Measurements from ENCODE around the gene MSI2. TPM values are rescaled to one million over a fixed set of nuclear protein-coding genes. Genes with fewer than 3 reads are reported as not detected.

Gene MSI2
- total RNA-seq, 1 donor from 2014 or later: 67.9 TPM

- Histone ChIP-seq H3K27me3 (ENCODE audit: insufficient read depth, low read length) (no peaks in the 10 kb centered on the region), H4K20me1 (ENCODE audit: insufficient read depth, low read length) (no peaks in the 10 kb centered on the region), H3K9me3 (ENCODE audit: insufficient read depth, low read depth, low read length) (no peaks in the 10 kb centered on the region), H3K9ac (ENCODE audit: low read length) (no peak overlapping the region), H3K79me2 (ENCODE audit: insufficient read depth, low read length) (no peaks in the 10 kb centered on the region), H3K4me3 (ENCODE audit: insufficient read depth, low read depth, low read length) (no peak overlapping the region), H3K36me3 (ENCODE audit: insufficient read depth, low read length) (no peaks in the 10 kb centered on the region), H3K27ac (ENCODE audit: low read depth, low read length) (no peak overlapping the region), H2AFZ (ENCODE audit: low read depth, low read length) (no peak overlapping the region), H3K4me1 (ENCODE audit: insufficient read depth, low read length) (no peaks in the 10 kb centered on the region), H3K4me2 (ENCODE audit: low read length) (no peak overlapping the region)
- Mint-ChIP-seq H3K36me3 (ENCODE audit: low read depth, unreplicated experiment) (no peaks in the 10 kb centered on the region), H3K4me3 (ENCODE audit: unreplicated experiment) (no peak overlapping the region), H3K4me1 (ENCODE audit: low read depth, unreplicated experiment) (peaks cover 2% of the 10 kb centered on the region), H3K9me3 (ENCODE audit: unreplicated experiment) (peaks cover 3% of the 10 kb centered on the region), H3K27me3 (ENCODE audit: low read depth, unreplicated experiment) (no peaks in the 10 kb centered on the region), H3K27ac (ENCODE audit: unreplicated experiment) (no peak overlapping the region)
- FAIRE-seq (no peak), DNase-seq (ENCODE audit: low read depth) (no peak)
- TF ChIP-seq CTCF (IDR thresholded peaks at IDR 0.05; ENCODE audit: insufficient read depth, low read depth, low read length) (no peak), EZH2 (IDR thresholded peaks at IDR 0.05; ENCODE audit: insufficient read depth, low read length) (no peak)
Observed at GRCh38 chr17:57689254-57689653, 432.9 kb downstream of the MSI2 start.

DNA sequence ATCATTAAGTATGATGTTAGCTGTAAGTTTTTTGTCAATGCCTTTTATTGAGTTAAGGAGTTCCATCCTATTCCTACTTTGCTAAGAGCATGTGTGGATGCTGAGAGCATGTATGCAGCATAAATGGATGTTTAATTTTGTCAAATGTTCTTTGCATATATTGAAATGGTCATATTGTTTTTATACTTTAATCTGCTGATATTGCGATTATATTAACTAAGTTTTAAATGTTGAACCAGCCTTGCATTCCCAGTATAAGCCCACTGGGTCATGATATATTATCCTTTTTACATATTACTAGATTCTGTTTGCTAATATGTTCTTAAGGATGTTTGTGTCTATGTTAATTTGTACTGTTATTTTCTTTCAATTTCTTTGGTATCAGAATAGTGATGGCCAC is 435.6 kb downstream of the MSI2 start:
- DNase-seq (ENCODE audit: low read depth): no peak
- Mint-ChIP-seq H3K4me1 (ENCODE audit: low read depth, unreplicated experiment) (no peaks in the 10 kb centered on the region), H3K9me3 (ENCODE audit: unreplicated experiment) (peaks cover 9% of the 10 kb centered on the region), H3K27me3 (ENCODE audit: low read depth, unreplicated experiment) (no peaks in the 10 kb centered on the region), H3K36me3 (ENCODE audit: low read depth, unreplicated experiment) (no peaks in the 10 kb centered on the region), H3K27ac (ENCODE audit: unreplicated experiment) (no peak overlapping the region), H3K4me3 (ENCODE audit: unreplicated experiment) (no peak overlapping the region)
- no peak overlapping the region for H2AFZ ChIP-seq (ENCODE audit: low read depth, low read length)
- H3K9ac ChIP-seq (ENCODE audit: low read length): no peak overlapping the region
- no peak for FAIRE-seq
- no peaks in the 10 kb centered on the region for H3K9me3 ChIP-seq (ENCODE audit: insufficient read depth, low read depth, low read length)
- H3K27ac ChIP-seq (ENCODE audit: low read depth, low read length): no peak overlapping the region
- no peaks in the 10 kb centered on the region for H3K27me3 ChIP-seq (ENCODE audit: insufficient read depth, low read length)
- no peak for TF ChIP-seq EZH2 (IDR thresholded peaks at IDR 0.05; ENCODE audit: insufficient read depth, low read length)
- no peaks in the 10 kb centered on the region for H4K20me1 ChIP-seq (ENCODE audit: insufficient read depth, low read length)
- H3K4me1 ChIP-seq (ENCODE audit: insufficient read depth, low read length): no peaks in the 10 kb centered on the region
- no peak overlapping the region for H3K4me2 ChIP-seq (ENCODE audit: low read length)
- no peak overlapping the region for H3K4me3 ChIP-seq (ENCODE audit: insufficient read depth, low read depth, low read length)
- no peaks in the 10 kb centered on the region for H3K36me3 ChIP-seq (ENCODE audit: insufficient read depth, low read length)
- H3K79me2 ChIP-seq (ENCODE audit: insufficient read depth, low read length): no peaks in the 10 kb centered on the region

GRCh38 chr17:57692770-57693169 is 436.4 kb downstream of the MSI2 start:
- Histone ChIP-seq H3K36me3 (ENCODE audit: insufficient read depth, low read length) (no peaks in the 10 kb centered on the region), H3K4me3 (ENCODE audit: insufficient read depth, low read depth, low read length) (no peak overlapping the region), H3K27me3 (ENCODE audit: insufficient read depth, low read length) (no peaks in the 10 kb centered on the region), H2AFZ (ENCODE audit: low read depth, low read length) (no peak overlapping the region), H4K20me1 (ENCODE audit: insufficient read depth, low read length) (no peaks in the 10 kb centered on the region), H3K79me2 (ENCODE audit: insufficient read depth, low read length) (no peaks in the 10 kb centered on the region), H3K9me3 (ENCODE audit: insufficient read depth, low read depth, low read length) (no peaks in the 10 kb centered on the region), H3K4me1 (ENCODE audit: insufficient read depth, low read length) (no peaks in the 10 kb centered on the region), H3K9ac (ENCODE audit: low read length) (no peak overlapping the region), H3K27ac (ENCODE audit: low read depth, low read length) (no peak overlapping the region), H3K4me2 (ENCODE audit: low read length) (no peak overlapping the region)
- H3K27ac Mint-ChIP-seq (ENCODE audit: unreplicated experiment): no peak overlapping the region
- no peaks in the 10 kb centered on the region for H3K36me3 Mint-ChIP-seq (ENCODE audit: low read depth, unreplicated experiment)
- no peaks in the 10 kb centered on the region for H3K27me3 Mint-ChIP-seq (ENCODE audit: low read depth, unreplicated experiment)
- no peak overlapping the region for H3K4me3 Mint-ChIP-seq (ENCODE audit: unreplicated experiment)
- peaks cover 9% of the 10 kb centered on the region for H3K9me3 Mint-ChIP-seq (ENCODE audit: unreplicated experiment)
- no peak for TF ChIP-seq CTCF (IDR thresholded peaks at IDR 0.05; ENCODE audit: insufficient read depth, low read depth, low read length)
- no peak for TF ChIP-seq EZH2 (IDR thresholded peaks at IDR 0.05; ENCODE audit: insufficient read depth, low read length)
- DNase-seq (ENCODE audit: low read depth) (no peak), FAIRE-seq (no peak)
- H3K4me1 Mint-ChIP-seq (ENCODE audit: low read depth, unreplicated experiment): no peaks in the 10 kb centered on the region
